WERI-Rb-1 (cell line): ENCODE measurements around the gene LTBP1.

Experiments used
- DNase-seq: peaks from one replicate; pipeline ENCODE4 v3.0.0-alpha.2; 2020
- H3K27ac ChIP-seq: fragments of 250-450 bp; sonication (Bioruptor Pico); 2 replicates; pipeline ENCODE4 v1.5.1; 2020; ENCODE audit warnings: mild to moderate bottlenecking, moderate library complexity
- H3K27me3 ChIP-seq: fragments of 250-450 bp; sonication (Bioruptor Pico); 2 replicates; pipeline ENCODE4 v1.5.1; 2021; ENCODE audit warnings: mild to moderate bottlenecking, low read depth, moderate library complexity; ENCODE audit not compliant: insufficient read depth, severe bottlenecking
- H3K36me3 ChIP-seq: fragments of 250-450 bp; sonication (Bioruptor Pico); 2 replicates; pipeline ENCODE4 v1.5.1; 2020; ENCODE audit warnings: mild to moderate bottlenecking, moderate library complexity
- H3K4me3 ChIP-seq: 2 replicates; pipeline ENCODE4 v1.5.1; 2011; ENCODE audit warnings: low read depth, mild to moderate bottlenecking, control low read depth, low read length
- H3K9me3 ChIP-seq: fragments of 250-450 bp; sonication (Bioruptor Pico); 2 replicates; pipeline ENCODE4 v1.5.1; 2021; ENCODE audit warnings: mild to moderate bottlenecking, moderate library complexity; ENCODE audit not compliant: severe bottlenecking
- CTCF ChIP-seq: IDR thresholded peaks from 2 replicates; pipeline ENCODE4 v1.5.1; 2011; ENCODE audit warnings: low read depth, mild to moderate bottlenecking, control low read depth, inconsistent platforms, low read length

The LTBP1 gene

GRCh38 chr2:33014268-33014667 lies 67.5 kb downstream of the LTBP1 start:
- no peak for DNase-seq
- no peak for TF ChIP-seq CTCF
- Histone ChIP-seq H3K9me3 (no peaks in the 10 kb centered on the region), H3K27ac (no peak overlapping the region), H3K27me3 (no peaks in the 10 kb centered on the region), H3K36me3 (no peaks in the 10 kb centered on the region), H3K4me3 (no peak overlapping the region)

GRCh38 chr2:33015421-33016142 lies 68.8 kb downstream of the LTBP1 start:
- Histone ChIP-seq H3K4me3 (no peak overlapping the region), H3K27me3 (no peaks in the 10 kb centered on the region), H3K36me3 (no peaks in the 10 kb centered on the region), H3K9me3 (no peaks in the 10 kb centered on the region), H3K27ac (no peak overlapping the region)
- no peak for TF ChIP-seq CTCF
- DNase-seq = no peak

GRCh38 chr2:33018271-33018670 lies 71.5 kb downstream of the LTBP1 start:
- TF ChIP-seq CTCF = no peak
- no peak overlapping the region for H3K4me3 ChIP-seq
- no peaks in the 10 kb centered on the region for H3K9me3 ChIP-seq
- H3K36me3 ChIP-seq = no peaks in the 10 kb centered on the region
- H3K27ac ChIP-seq = no peak overlapping the region
- no peaks in the 10 kb centered on the region for H3K27me3 ChIP-seq
- DNase-seq = no peak

GRCh38 chr2:33019796-33020195 lies 73.0 kb downstream of the LTBP1 start:
- no peak for DNase-seq

GRCh38 chr2:33020883-33021282 lies 74.1 kb downstream of the LTBP1 start:
- Histone ChIP-seq H3K36me3 (no peaks in the 10 kb centered on the region), H3K27me3 (no peaks in the 10 kb centered on the region), H3K27ac (no peak overlapping the region), H3K9me3 (no peaks in the 10 kb centered on the region), H3K4me3 (no peak overlapping the region)
- no peak for DNase-seq
- TF ChIP-seq CTCF = no peak

More at GRCh38 chr2:33019796-33020195, 73.0 kb downstream of the LTBP1 start:
- TF ChIP-seq CTCF = no peak
- no peaks in the 10 kb centered on the region for H3K27me3 ChIP-seq
- H3K9me3 ChIP-seq = no peaks in the 10 kb centered on the region
- H3K27ac ChIP-seq = no peak overlapping the region
- no peak overlapping the region for H3K4me3 ChIP-seq
- no peaks in the 10 kb centered on the region for H3K36me3 ChIP-seq

GRCh38 chr2:33021542-33022227 lies 74.9 kb downstream of the LTBP1 start:
- Histone ChIP-seq H3K27me3 (no peaks in the 10 kb centered on the region), H3K4me3 (no peak overlapping the region), H3K27ac (no peak overlapping the region), H3K36me3 (no peaks in the 10 kb centered on the region), H3K9me3 (no peaks in the 10 kb centered on the region)
- DNase-seq = no peak
- TF ChIP-seq CTCF = no peak
